HCT116 (cell line): ENCODE data around the gene ARNT2. TPM values are rescaled to one million over a fixed set of nuclear protein-coding genes. Genes with fewer than 3 reads are reported as not detected.

Experiments
- ATAC-seq: fragments of 200-7000 bp; cut with Tn5 transposase; 2 replicates; pipeline ENCODE4 v1.9.1; 2020; ENCODE audit warnings: mild to moderate bottlenecking, moderate library complexity
- BruUV-seq: library from RNA; stranded (reverse); fragments of 400-500 nt; replicated peaks from 2 replicates; lab custom pipeline; 2021; lab: Mats Ljungman, UMichigan
- CTCF ChIA-PET: fragments of 300-600 bp; sonication (Branson Sonifier 250); formaldehyde crosslinking; loops from one replicate; lab custom pipeline; 2021; ENCODE audit warnings: antibody characterized with exemption; lab: Charles Lee
- POLR2A ChIA-PET: fragments of 300-600, 350-600 bp; sonication (Branson Sonifier 250); formaldehyde crosslinking; loops from one replicate; lab custom pipeline; 2021; ENCODE audit warnings: antibody characterized with exemption; lab: Charles Lee
- RAD21 ChIA-PET, 2 experiments: fragments of 300-600 bp; sonication (Branson Sonifier 250); formaldehyde crosslinking; loops; one replicate each; lab custom pipeline; 2023; ENCODE audit warnings: low total read pairs in 2 of 2; ENCODE audit not compliant: uncharacterized antibody in 2 of 2, unreplicated experiment in 2 of 2, low non-redundant PET in 1 of 2; lab: Charles Lee
- DNase-seq: peaks from one replicate; pipeline ENCODE4 v3.0.0-alpha.2; 2010; ENCODE audit warnings: low read depth, low spot score
- H2AFZ ChIP-seq: fragments of 200-600 bp; shearing (Covaris generic), sonication (generic); 2 replicates; pipeline ENCODE4 v1.6.1; 2017; ENCODE audit warnings: low read depth, mixed run types, mixed read lengths, antibody characterized with exemption, low read length; ENCODE audit not compliant: poor library complexity, severe bottlenecking
- H3K27ac ChIP-seq: 2 replicates; pipeline ENCODE4 v1.5.1; 2012; ENCODE audit warnings: low read depth, low read length
- H3K27me3 ChIP-seq: fragments of 200-600 bp; sonication (generic); 2 replicates; pipeline ENCODE4 v1.6.1; 2016; ENCODE audit warnings: mixed run types, low read length, mixed read lengths; ENCODE audit not compliant: insufficient read depth
- H3K36me3 ChIP-seq, 2 experiments: fragments of 200-500 bp in 1 of 2; fragments of 200-600 bp in 1 of 2; sonication (Bioruptor generic) in 1 of 2; sonication (generic) in 1 of 2; 2 replicates each; pipeline versions ENCODE4 v1.5.1 to v1.6.1; 2014 to 2016; ENCODE audit warnings: low read length in 2 of 2, inconsistent platforms in 1 of 2, mixed read lengths in 1 of 2, mixed run types in 1 of 2; ENCODE audit not compliant: insufficient read depth in 2 of 2, control insufficient read depth in 1 of 2
- H3K4me1 ChIP-seq, 2 experiments: fragments of 200-600 bp in 1 of 2; sonication (generic) in 1 of 2; 2 replicates each; pipeline versions ENCODE4 v1.5.1 to v1.6.1; 2012 to 2017; ENCODE audit warnings: low read length in 2 of 2, inconsistent platforms in 1 of 2, mild to moderate bottlenecking in 1 of 2, mixed read lengths in 1 of 2, mixed run types in 1 of 2, moderate library complexity in 1 of 2; ENCODE audit not compliant: insufficient read depth in 2 of 2, control insufficient read depth in 1 of 2
- H3K4me2 ChIP-seq: fragments of 200-600 bp; sonication (generic); 2 replicates; pipeline ENCODE4 v1.6.1; 2017; ENCODE audit warnings: mixed run types, low read length, mixed read lengths
- H3K4me3 ChIP-seq, 2 experiments: fragments of 200-600 bp in 1 of 2; sonication (generic) in 1 of 2; replicated peaks in 1 of 2; 2 replicates each; pipeline ENCODE4 v1.5.1; 2011 to 2016; ENCODE audit warnings: low read length in 2 of 2, control low read depth in 1 of 2, low read depth in 1 of 2, mild to moderate bottlenecking in 1 of 2, mixed read lengths in 1 of 2, mixed run types in 1 of 2
- H3K79me2 ChIP-seq: fragments of 200-600 bp; sonication (generic); 2 replicates; pipeline ENCODE4 v1.6.1; 2017; ENCODE audit warnings: mild to moderate bottlenecking, mixed run types, low read length, moderate library complexity, mixed read lengths; ENCODE audit not compliant: insufficient read depth
- H3K9ac ChIP-seq: fragments of 200-600 bp; sonication (generic); 2 replicates; pipeline ENCODE4 v1.6.1; 2016; ENCODE audit warnings: low read length, mixed read lengths
- H3K9me2 ChIP-seq: fragments of 200-600 bp; sonication (generic), shearing (Covaris generic); 2 replicates; pipeline ENCODE4 v1.6.1; 2017; ENCODE audit warnings: mixed run types, mild to moderate bottlenecking, moderate library complexity; ENCODE audit not compliant: insufficient read depth
- H3K9me3 ChIP-seq, 2 experiments: fragments of 200-500 bp in 1 of 2; fragments of 200-600 bp in 1 of 2; sonication (Bioruptor generic) in 1 of 2; sonication (generic) in 1 of 2; 2 replicates each; pipeline ENCODE4 v1.6.1; 2014 to 2017; ENCODE audit warnings: low read length in 2 of 2, mixed read lengths in 2 of 2, inconsistent platforms in 1 of 2, low read depth in 1 of 2, mild to moderate bottlenecking in 1 of 2, mixed run types in 1 of 2, moderate library complexity in 1 of 2; ENCODE audit not compliant: control insufficient read depth in 1 of 2, insufficient read depth in 1 of 2
- H4K20me1 ChIP-seq: fragments of 200-600 bp; sonication (generic), shearing (Covaris generic); 2 replicates; pipeline ENCODE4 v1.6.1; 2017; ENCODE audit warnings: mixed run types, mild to moderate bottlenecking, moderate library complexity; ENCODE audit not compliant: insufficient read depth
- CBX3 ChIP-seq: IDR thresholded peaks from 2 replicates; pipeline ENCODE4 v1.6.1; 2012; ENCODE audit warnings: low read depth
- EGR1 ChIP-seq: IDR thresholded peaks from 2 replicates; pipeline ENCODE4 v1.6.1; 2012; ENCODE audit warnings: low read depth
- ELF1 ChIP-seq: IDR thresholded peaks from 2 replicates; pipeline ENCODE4 v1.6.1; 2012; ENCODE audit warnings: low read depth, borderline replicate concordance
- EZH2 ChIP-seq: fragments of 200-600 bp; sonication (generic); IDR thresholded peaks from 2 replicates; pipeline ENCODE4 v1.6.1; 2017; ENCODE audit warnings: antibody characterized with exemption, mixed run types
- MAX ChIP-seq: IDR thresholded peaks from 2 replicates; pipeline ENCODE4 v1.6.1; 2012
- POLR2A ChIP-seq: IDR thresholded peaks from 2 replicates; pipeline ENCODE4 v1.7.0; 2011; ENCODE audit warnings: borderline replicate concordance; ENCODE audit not compliant: insufficient read depth, insufficient read length; ENCODE audit errors: extremely low read depth
- POLR2AphosphoS5 ChIP-seq: IDR thresholded peaks from 2 replicates; pipeline ENCODE4 v1.6.1; 2011; ENCODE audit warnings: mild to moderate bottlenecking, low read depth, low read length, moderate library complexity
- SIN3A ChIP-seq: IDR thresholded peaks from 2 replicates; pipeline ENCODE4 v1.6.1; 2012; ENCODE audit warnings: low read depth
- SP1 ChIP-seq: IDR thresholded peaks from 2 replicates; pipeline ENCODE4 v1.6.1; 2012; ENCODE audit warnings: low read depth
- SRF ChIP-seq: IDR thresholded peaks from 2 replicates; pipeline ENCODE4 v1.6.1; 2012; ENCODE audit warnings: low read depth
- TCF7L2 ChIP-seq: IDR thresholded peaks from 2 replicates; pipeline ENCODE4 v1.7.0; 2011; ENCODE audit warnings: borderline replicate concordance, inconsistent platforms; ENCODE audit not compliant: insufficient read depth, insufficient read length; ENCODE audit errors: extremely low read depth
- YY1 ChIP-seq: IDR thresholded peaks from 2 replicates; pipeline ENCODE4 v1.6.1; 2011; ENCODE audit warnings: low read length, low read depth, moderate library complexity, mild to moderate bottlenecking; ENCODE audit not compliant: insufficient replicate concordance; ENCODE audit errors: extremely low read depth
- ZBTB33 ChIP-seq: IDR thresholded peaks from 2 replicates; pipeline ENCODE4 v1.6.1; 2011; ENCODE audit warnings: mild to moderate bottlenecking, low read length, moderate library complexity; ENCODE audit not compliant: insufficient replicate concordance; ENCODE audit errors: extremely low read depth
- intact Hi-C: fragments of 100-400 bp; cut with micrococcal nuclease; formaldehyde crosslinking; loops from 2 replicates; pipeline ENCODE4 v1.10.0; 2022
- total RNA-seq: library from RNA; stranded (reverse); gene quantifications from one replicate; pipeline ENCODE4 v1.2.1, GENCODE V29; 2021; ENCODE audit not compliant: unreplicated experiment
- TF ChIP-seq, protein P1 (sequence below): IDR thresholded peaks from 2 replicates; pipeline ENCODE4 v1.6.1; 2012; ENCODE audit warnings: low read depth

Gene ARNT2
- total RNA-seq, 1 experiment from 2014 or later, result 3.0 TPM

DNA sequence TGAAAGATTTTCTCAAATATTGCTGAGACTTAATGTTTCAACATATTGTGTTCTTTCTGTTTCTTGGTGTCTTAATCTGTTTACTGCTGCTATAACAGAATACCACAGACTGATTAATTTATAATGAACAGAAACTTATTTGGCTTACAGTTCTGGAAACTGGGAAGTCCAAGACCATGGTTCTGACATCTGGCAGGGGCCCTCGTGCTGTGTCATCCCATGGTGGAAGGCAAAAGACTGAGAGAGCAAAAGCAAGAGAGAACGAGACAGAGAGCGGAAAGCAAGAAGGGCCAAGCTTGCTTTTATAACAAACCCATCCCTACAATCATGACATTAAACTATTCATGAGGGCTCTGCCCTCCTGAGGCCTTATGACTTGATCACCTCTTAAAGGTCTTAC, 88.7 kb downstream of the ARNT2 start:
- RAD21 ChIA-PET, result no interaction called here

More for the DNA sequence above, 88.7 kb downstream of the ARNT2 start:
- Histone ChIP-seq H3K27ac (no peak overlapping the region), H4K20me1 (no peaks in the 10 kb centered on the region), H3K79me2 (no peaks in the 10 kb centered on the region), H3K9ac (no peak overlapping the region), H3K27me3 (no peaks in the 10 kb centered on the region), H2AFZ (no peak overlapping the region), H3K4me1 (peaks cover 3 to 7% of the 10 kb centered on the region in 2 experiments; a peak in 2 of 4 replicates), H3K4me3 (no peak overlapping the region), H3K9me3 (no peaks in the 10 kb centered on the region), H3K4me2 (no peak overlapping the region), H3K9me2 (no peaks in the 10 kb centered on the region), H3K36me3 (no peaks in the 10 kb centered on the region)
- POLR2A ChIA-PET, result no interaction called here
- DNase-seq (no peak), ATAC-seq (no peak)
- TF ChIP-seq CBX3 (no peak), POLR2A (no peak), EGR1 (no peak), SIN3A (no peak), POLR2AphosphoS5 (no peak), MAX (no peak), ZBTB33 (no peak), SP1 (no peak), SRF (no peak), ELF1 (no peak), EZH2 (no peak), YY1 (no peak), TCF7L2 (no peak)
- TF ChIP-seq, protein P1, sequence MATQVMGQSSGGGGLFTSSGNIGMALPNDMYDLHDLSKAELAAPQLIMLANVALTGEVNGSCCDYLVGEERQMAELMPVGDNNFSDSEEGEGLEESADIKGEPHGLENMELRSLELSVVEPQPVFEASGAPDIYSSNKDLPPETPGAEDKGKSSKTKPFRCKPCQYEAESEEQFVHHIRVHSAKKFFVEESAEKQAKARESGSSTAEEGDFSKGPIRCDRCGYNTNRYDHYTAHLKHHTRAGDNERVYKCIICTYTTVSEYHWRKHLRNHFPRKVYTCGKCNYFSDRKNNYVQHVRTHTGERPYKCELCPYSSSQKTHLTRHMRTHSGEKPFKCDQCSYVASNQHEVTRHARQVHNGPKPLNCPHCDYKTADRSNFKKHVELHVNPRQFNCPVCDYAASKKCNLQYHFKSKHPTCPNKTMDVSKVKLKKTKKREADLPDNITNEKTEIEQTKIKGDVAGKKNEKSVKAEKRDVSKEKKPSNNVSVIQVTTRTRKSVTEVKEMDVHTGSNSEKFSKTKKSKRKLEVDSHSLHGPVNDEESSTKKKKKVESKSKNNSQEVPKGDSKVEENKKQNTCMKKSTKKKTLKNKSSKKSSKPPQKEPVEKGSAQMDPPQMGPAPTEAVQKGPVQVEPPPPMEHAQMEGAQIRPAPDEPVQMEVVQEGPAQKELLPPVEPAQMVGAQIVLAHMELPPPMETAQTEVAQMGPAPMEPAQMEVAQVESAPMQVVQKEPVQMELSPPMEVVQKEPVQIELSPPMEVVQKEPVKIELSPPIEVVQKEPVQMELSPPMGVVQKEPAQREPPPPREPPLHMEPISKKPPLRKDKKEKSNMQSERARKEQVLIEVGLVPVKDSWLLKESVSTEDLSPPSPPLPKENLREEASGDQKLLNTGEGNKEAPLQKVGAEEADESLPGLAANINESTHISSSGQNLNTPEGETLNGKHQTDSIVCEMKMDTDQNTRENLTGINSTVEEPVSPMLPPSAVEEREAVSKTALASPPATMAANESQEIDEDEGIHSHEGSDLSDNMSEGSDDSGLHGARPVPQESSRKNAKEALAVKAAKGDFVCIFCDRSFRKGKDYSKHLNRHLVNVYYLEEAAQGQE, result no peak
- CTCF ChIA-PET, result no interaction called here
- intact Hi-C loops, result no loop called here
- no TSS peak for BruUV-seq
